Neuronal stem cell (in vitro differentiated cells): ENCODE data around the gene OPN3.

ENCODE experiments used
- DNase-seq: peaks from one replicate; pipeline ENCODE4 v3.0.0-alpha.2; 2013; ENCODE audit warnings: low spot score
- H2AFZ ChIP-seq: one replicate; pipeline ENCODE4 v1.6.1; 2013; ENCODE audit warnings: mild to moderate bottlenecking, low read length, inconsistent platforms
- H2AK5ac ChIP-seq: 2 replicates; pipeline ENCODE4 v1.6.1; 2013; ENCODE audit warnings: low read depth, mild to moderate bottlenecking, inconsistent platforms, low read length, moderate library complexity, mixed read lengths
- H2BK120ac ChIP-seq: 2 replicates; pipeline ENCODE4 v1.6.1; 2013; ENCODE audit warnings: low read depth, mild to moderate bottlenecking, inconsistent platforms, low read length, moderate library complexity, mixed read lengths
- H2BK12ac ChIP-seq: one replicate; pipeline ENCODE4 v1.6.1; 2013; ENCODE audit warnings: low read length, inconsistent platforms
- H2BK15ac ChIP-seq: 2 replicates; pipeline ENCODE4 v1.6.1; 2013; ENCODE audit warnings: mild to moderate bottlenecking, low read length, inconsistent platforms, mixed read lengths
- H2BK5ac ChIP-seq: one replicate; pipeline ENCODE4 v1.6.1; 2013; ENCODE audit warnings: inconsistent platforms, mild to moderate bottlenecking, low read length, moderate library complexity
- H3K14ac ChIP-seq: one replicate; pipeline ENCODE4 v1.6.1; 2013; ENCODE audit warnings: low read length, inconsistent platforms
- H3K18ac ChIP-seq: 2 replicates; pipeline ENCODE4 v1.6.1; 2013; ENCODE audit warnings: low read length, inconsistent platforms
- H3K23ac ChIP-seq: 2 replicates; pipeline ENCODE4 v1.6.1; 2013; ENCODE audit warnings: low read depth, mild to moderate bottlenecking, mixed read lengths, low read length, inconsistent platforms; ENCODE audit not compliant: poor library complexity
- H3K27ac ChIP-seq: replicated peaks from 3 replicates; pipeline ENCODE4 v1.5.1; 2013; ENCODE audit warnings: low read length, inconsistent platforms
- H3K27me3 ChIP-seq, 3 experiments: 2 replicates each; pipeline ENCODE4 v1.6.1; 2013; ENCODE audit warnings: low read length in 3 of 3, mild to moderate bottlenecking in 2 of 3, inconsistent platforms in 1 of 3, low read depth in 1 of 3, mixed read lengths in 1 of 3, moderate library complexity in 1 of 3; ENCODE audit not compliant: control insufficient read depth in 3 of 3, insufficient read depth in 3 of 3
- H3K36me3 ChIP-seq, 2 donors: replicated peaks in 1 of 2; 2 replicates each; pipeline ENCODE4 v1.6.1; 2013; ENCODE audit warnings: low read length in 2 of 2; ENCODE audit not compliant: control insufficient read depth in 2 of 2, insufficient read depth in 2 of 2
- H3K4ac ChIP-seq: 2 replicates; pipeline ENCODE4 v1.6.1; 2013; ENCODE audit warnings: inconsistent platforms, mild to moderate bottlenecking, low read length, moderate library complexity
- H3K4me1 ChIP-seq, 2 donors: 1 replicate in 1 of 2; 2 replicates in 1 of 2; pipeline ENCODE4 v1.6.1; 2013; ENCODE audit warnings: low read length in 2 of 2, low read depth in 1 of 2; ENCODE audit not compliant: control insufficient read depth in 2 of 2, insufficient read depth in 1 of 2
- H3K4me2 ChIP-seq: one replicate; pipeline ENCODE4 v1.6.1; 2013; ENCODE audit warnings: mild to moderate bottlenecking, low read length, inconsistent platforms; ENCODE audit not compliant: insufficient read depth, poor library complexity, severe bottlenecking
- H3K4me3 ChIP-seq, 2 donors: 2 replicates each; pipeline ENCODE4 v1.5.1; 2013; ENCODE audit warnings: low read length in 2 of 2, mild to moderate bottlenecking in 2 of 2, inconsistent platforms in 1 of 2, moderate library complexity in 1 of 2
- H3K79me1 ChIP-seq: one replicate; pipeline ENCODE4 v1.6.1; 2013; ENCODE audit warnings: low read depth, mild to moderate bottlenecking, inconsistent platforms, low read length, moderate library complexity
- H3K9ac ChIP-seq: one replicate; pipeline ENCODE4 v1.6.1; 2013; ENCODE audit warnings: mild to moderate bottlenecking, low read depth, low read length, inconsistent platforms; ENCODE audit not compliant: poor library complexity
- H3K9me3 ChIP-seq, 2 donors: replicated peaks in 1 of 2; 2 replicates each; pipeline versions ENCODE3 to v1.6.1; 2013; ENCODE audit warnings: low read length in 2 of 2, mild to moderate bottlenecking in 2 of 2, inconsistent platforms in 1 of 2, low read depth in 1 of 2, mixed read lengths in 1 of 2, moderate library complexity in 1 of 2; ENCODE audit not compliant: control insufficient read depth in 2 of 2, insufficient read depth in 1 of 2
- H4K8ac ChIP-seq: one replicate; pipeline ENCODE4 v1.6.1; 2013; ENCODE audit warnings: low read depth, mild to moderate bottlenecking, inconsistent platforms, low read length, moderate library complexity
- H4K91ac ChIP-seq: one replicate; pipeline ENCODE4 v1.6.1; 2013; ENCODE audit warnings: low read length, low read depth, mild to moderate bottlenecking, inconsistent platforms; ENCODE audit not compliant: poor library complexity
- WGBS, 2 donors: extraction: QIAGEN DNeasy Blood & Tissue Kit; methylation state at CpG; one replicate each; pipeline ENCODE4 v1.1.7; 2013; ENCODE audit warnings: missing lambda C conversion rate in 2 of 2, mixed read lengths in 1 of 2; ENCODE audit not compliant: insufficient read length in 2 of 2, insufficient replicate concordance in 1 of 2; ENCODE audit errors: extremely low coverage in 2 of 2; 5-methylcytosine and 5-hydroxymethylcytosine counted together

Gene OPN3

DNA sequence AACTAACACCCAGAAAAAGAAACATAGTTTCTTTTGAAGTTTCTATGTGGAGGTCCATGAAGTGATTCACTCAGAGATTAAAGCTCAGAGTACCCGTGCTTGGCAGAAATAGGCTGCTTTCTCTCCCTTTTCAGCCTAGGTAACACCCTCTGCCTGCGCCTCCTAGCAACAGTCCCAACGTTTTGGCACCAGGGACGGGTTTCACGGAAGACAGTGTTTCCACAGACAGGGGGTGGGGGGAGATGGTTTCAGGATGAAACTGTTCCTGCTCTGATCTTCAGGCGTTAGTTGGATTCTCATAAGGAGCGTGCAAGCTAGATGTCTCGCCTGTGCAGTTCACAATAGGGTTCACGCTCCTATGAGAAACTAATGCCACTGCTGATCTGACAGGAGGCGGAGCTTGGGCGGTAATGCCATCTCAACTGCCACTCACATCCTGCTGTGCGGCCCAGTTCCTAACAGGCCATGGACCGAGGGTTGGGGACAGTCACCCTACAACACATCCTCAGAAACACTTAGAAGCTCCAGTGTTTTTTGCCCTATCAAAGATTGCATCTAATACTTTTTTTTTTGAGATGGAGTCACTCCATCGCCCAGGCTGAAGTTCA, 53.2 kb downstream of the OPN3 start:
- Histone ChIP-seq H3K4me2 (no peak overlapping the region), H3K36me3 (no peaks in the 10 kb centered on the region), H3K9me3 (no peaks in the 10 kb centered on the region), H4K8ac (no peak overlapping the region), H2BK5ac (no peak overlapping the region), H3K18ac (no peak overlapping the region), H2BK15ac (no peak overlapping the region), H2AFZ (peak overlapping the region; percentile 38), H4K91ac (no peak overlapping the region), H2BK12ac (no peak overlapping the region), H3K14ac (no peak overlapping the region), H2AK5ac (no peak overlapping the region), H3K4me1 (no peaks in the 10 kb centered on the region), H3K4ac (no peak overlapping the region), H3K4me3 (no peak overlapping the region), H3K27me3 (no peaks in the 10 kb centered on the region), H3K23ac (no peak overlapping the region), H2BK120ac (no peak overlapping the region), H3K79me1 (no peaks in the 10 kb centered on the region), H3K27ac (no peak overlapping the region), H3K9ac (no peak overlapping the region)
- WGBS, 2 donors: no CpG with 5 or more reads among the region's 14 CpGs
- DNase-seq: no peak

GRCh38 chr1:241582921-241583321, 57.2 kb downstream of the OPN3 start:
- Histone ChIP-seq H3K79me1 (no peaks in the 10 kb centered on the region), H2AK5ac (no peak overlapping the region), H3K27ac (no peak overlapping the region), H3K9ac (no peak overlapping the region), H3K4ac (no peak overlapping the region), H4K91ac (no peak overlapping the region), H3K14ac (no peak overlapping the region), H3K18ac (no peak overlapping the region), H2BK12ac (no peak overlapping the region), H3K27me3 (no peaks in the 10 kb centered on the region), H2BK120ac (no peak overlapping the region), H3K4me2 (no peak overlapping the region), H3K4me3 (no peak overlapping the region), H4K8ac (no peak overlapping the region), H2BK15ac (no peak overlapping the region), H3K36me3 (no peaks in the 10 kb centered on the region), H2AFZ (no peak overlapping the region), H3K9me3 (no peaks in the 10 kb centered on the region), H3K4me1 (no peaks in the 10 kb centered on the region), H3K23ac (no peak overlapping the region), H2BK5ac (no peak overlapping the region)
- DNase-seq: no peak
- WGBS, 2 donors: no CpG with 5 or more reads among the region's 1 CpG

DNA sequence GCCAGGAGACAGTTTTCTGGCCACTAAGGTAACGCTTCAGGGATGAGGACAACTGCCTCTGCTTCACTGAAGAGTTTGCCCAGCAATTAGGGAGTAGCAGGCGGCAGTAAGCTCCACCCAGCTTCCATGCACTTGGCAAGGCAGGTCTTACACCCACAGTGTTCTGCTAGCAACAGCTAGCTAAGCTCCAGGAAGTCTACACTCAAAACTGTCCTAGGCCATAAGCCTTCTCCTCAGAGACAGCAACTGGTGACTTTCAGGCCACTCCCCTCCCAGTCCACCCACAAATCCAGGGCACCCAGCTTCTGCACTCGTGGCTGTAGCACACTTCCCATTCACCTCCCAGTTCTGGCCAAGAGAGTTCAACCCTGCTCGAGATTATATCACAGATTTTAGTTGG, 60.7 kb downstream of the OPN3 start:
- no peak overlapping the region for H3K4me2 ChIP-seq
- no peaks in the 10 kb centered on the region for H3K27me3 ChIP-seq
- WGBS, 2 donors: no CpG with 5 or more reads among the region's 4 CpGs
- no peak overlapping the region for H3K4me3 ChIP-seq
- H3K36me3 ChIP-seq: no peaks in the 10 kb centered on the region
- H2BK12ac ChIP-seq: no peak overlapping the region
- H3K4ac ChIP-seq: no peak overlapping the region
- H2AK5ac ChIP-seq: no peak overlapping the region
- no peaks in the 10 kb centered on the region for H3K4me1 ChIP-seq
- H2BK5ac ChIP-seq: no peak overlapping the region
- no peak overlapping the region for H2BK15ac ChIP-seq
- no peak overlapping the region for H3K14ac ChIP-seq
- H3K79me1 ChIP-seq: no peaks in the 10 kb centered on the region
- DNase-seq: no peak
- H3K23ac ChIP-seq: no peak overlapping the region
- H3K9ac ChIP-seq: no peak overlapping the region
- H3K18ac ChIP-seq: no peak overlapping the region
- no peak overlapping the region for H2AFZ ChIP-seq
- no peaks in the 10 kb centered on the region for H3K9me3 ChIP-seq
- H3K27ac ChIP-seq: no peak overlapping the region
- H4K8ac ChIP-seq: no peak overlapping the region
- H2BK120ac ChIP-seq: no peak overlapping the region
- no peak overlapping the region for H4K91ac ChIP-seq

- Histone ChIP-seq H2AFZ (no peak overlapping the region), H3K9me3 (no peaks in the 10 kb centered on the region), H2BK15ac (no peak overlapping the region), H3K4me3 (no peak overlapping the region), H2BK12ac (no peak overlapping the region), H3K36me3 (no peaks in the 10 kb centered on the region), H3K27ac (no peak overlapping the region), H3K9ac (no peak overlapping the region), H3K14ac (no peak overlapping the region), H3K4me1 (no peaks in the 10 kb centered on the region), H2BK120ac (no peak overlapping the region), H2AK5ac (no peak overlapping the region), H3K23ac (no peak overlapping the region), H3K4me2 (no peak overlapping the region), H4K8ac (no peak overlapping the region), H3K27me3 (no peaks in the 10 kb centered on the region), H4K91ac (no peak overlapping the region), H3K4ac (no peak overlapping the region), H2BK5ac (no peak overlapping the region), H3K79me1 (no peaks in the 10 kb centered on the region), H3K18ac (no peak overlapping the region)
- no peak for DNase-seq
These were observed 66.0 kb downstream of the OPN3 start for GRCh38 chr1:241574154-241574553.
